Astrocyte of the cerebellum (primary cell): ENCODE measurements around the gene REV3L.

Experiments
- DNase-seq: peaks from one replicate; pipeline ENCODE4 v3.0.0-alpha.2; 2011; ENCODE audit warnings: low read depth
- H3K4me3 ChIP-seq: 2 replicates; pipeline ENCODE4 v1.5.1; 2011; ENCODE audit warnings: mild to moderate bottlenecking, low read depth, low read length, moderate library complexity
- in situ Hi-C: cut with HindIII; loops from 2 replicates; pipeline ENCODE4 v1.10.0; 2017; ENCODE audit warnings: low sequenced_read_pairs
- TF ChIP-seq, protein P1 (sequence below): IDR thresholded peaks from 2 replicates; pipeline ENCODE4 v1.5.1; 2012; ENCODE audit warnings: low read length, low read depth, moderate library complexity, mild to moderate bottlenecking; ENCODE audit errors: missing control alignments

Gene REV3L

DNA sequence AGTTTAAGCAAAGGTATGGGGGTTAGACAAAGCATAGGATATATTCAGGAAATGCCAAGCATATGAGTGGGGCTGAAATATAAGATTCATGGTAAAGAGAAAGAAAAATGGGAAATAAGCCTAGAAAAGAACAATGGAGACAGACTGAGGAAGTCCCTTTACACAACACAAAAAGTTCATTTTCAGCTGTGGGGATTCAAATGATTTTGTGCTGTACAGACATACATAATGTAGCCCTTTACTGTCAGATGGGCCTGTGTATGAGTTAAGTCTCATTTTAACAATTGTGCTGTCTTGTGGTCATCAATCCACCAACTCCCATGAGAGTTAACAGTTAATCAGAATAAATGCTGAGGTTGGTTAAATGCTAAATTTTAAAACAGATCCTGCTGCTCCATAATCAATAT lies 37.2 kb downstream of the REV3L start:
- no peak for DNase-seq
- H3K4me3 ChIP-seq = no peak overlapping the region
- in situ Hi-C loops = no loop called here
- TF ChIP-seq, protein P1, sequence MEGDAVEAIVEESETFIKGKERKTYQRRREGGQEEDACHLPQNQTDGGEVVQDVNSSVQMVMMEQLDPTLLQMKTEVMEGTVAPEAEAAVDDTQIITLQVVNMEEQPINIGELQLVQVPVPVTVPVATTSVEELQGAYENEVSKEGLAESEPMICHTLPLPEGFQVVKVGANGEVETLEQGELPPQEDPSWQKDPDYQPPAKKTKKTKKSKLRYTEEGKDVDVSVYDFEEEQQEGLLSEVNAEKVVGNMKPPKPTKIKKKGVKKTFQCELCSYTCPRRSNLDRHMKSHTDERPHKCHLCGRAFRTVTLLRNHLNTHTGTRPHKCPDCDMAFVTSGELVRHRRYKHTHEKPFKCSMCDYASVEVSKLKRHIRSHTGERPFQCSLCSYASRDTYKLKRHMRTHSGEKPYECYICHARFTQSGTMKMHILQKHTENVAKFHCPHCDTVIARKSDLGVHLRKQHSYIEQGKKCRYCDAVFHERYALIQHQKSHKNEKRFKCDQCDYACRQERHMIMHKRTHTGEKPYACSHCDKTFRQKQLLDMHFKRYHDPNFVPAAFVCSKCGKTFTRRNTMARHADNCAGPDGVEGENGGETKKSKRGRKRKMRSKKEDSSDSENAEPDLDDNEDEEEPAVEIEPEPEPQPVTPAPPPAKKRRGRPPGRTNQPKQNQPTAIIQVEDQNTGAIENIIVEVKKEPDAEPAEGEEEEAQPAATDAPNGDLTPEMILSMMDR = no peak

DNA sequence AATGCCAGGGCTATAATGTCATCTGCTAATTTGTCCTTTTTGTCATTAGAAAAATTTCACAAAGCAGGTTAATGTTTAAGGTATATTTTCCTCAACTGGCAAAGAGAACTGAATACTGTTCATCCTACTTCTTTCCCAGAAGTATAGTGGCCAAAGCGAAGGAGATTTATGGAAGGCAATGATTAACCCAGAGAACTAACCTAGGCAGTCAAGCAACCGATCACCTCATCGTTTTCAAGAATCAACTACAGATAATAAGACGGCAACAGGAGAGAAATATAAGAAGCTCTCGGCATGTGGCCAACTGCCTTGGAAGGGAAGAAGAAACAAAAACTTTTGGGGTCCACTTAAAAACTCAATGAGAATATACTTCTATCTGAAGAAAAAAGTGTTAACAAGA lies 38.2 kb downstream of the REV3L start:
- H3K4me3 ChIP-seq = no peak overlapping the region
- TF ChIP-seq, protein P1 = no peak
- DNase-seq = no peak
- in situ Hi-C loops = no loop called here

DNA sequence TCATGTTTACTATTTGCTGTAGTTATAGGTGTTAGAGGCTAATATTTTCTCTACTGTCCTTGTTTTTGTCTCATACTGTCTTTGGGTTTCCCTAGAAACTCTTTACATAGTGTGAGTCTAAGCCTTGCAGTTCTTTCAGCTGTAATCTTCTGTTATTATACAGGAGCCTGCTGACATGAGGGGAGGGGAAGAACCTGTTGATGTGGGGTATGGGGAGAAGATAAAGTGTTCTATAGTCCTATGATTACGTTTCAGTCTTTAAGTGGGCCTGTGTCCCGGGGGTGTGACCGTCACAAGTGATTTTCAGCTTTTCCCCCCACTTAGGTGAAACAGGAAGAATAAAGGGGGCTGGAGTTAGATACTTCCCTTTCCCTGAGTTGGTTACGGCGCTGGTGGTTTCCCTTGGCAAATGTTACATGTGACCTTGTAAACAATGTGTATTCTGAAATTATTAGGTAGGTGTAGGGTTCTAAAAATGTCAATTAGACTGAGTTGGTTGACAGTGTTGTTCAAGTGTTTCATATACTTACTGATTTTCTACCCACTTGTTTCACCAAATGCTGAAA lies 41.3 kb downstream of the REV3L start:
- no peak for DNase-seq
- no peak overlapping the region for H3K4me3 ChIP-seq
- in situ Hi-C loops = no loop called here
- TF ChIP-seq, protein P1 = no peak

DNA sequence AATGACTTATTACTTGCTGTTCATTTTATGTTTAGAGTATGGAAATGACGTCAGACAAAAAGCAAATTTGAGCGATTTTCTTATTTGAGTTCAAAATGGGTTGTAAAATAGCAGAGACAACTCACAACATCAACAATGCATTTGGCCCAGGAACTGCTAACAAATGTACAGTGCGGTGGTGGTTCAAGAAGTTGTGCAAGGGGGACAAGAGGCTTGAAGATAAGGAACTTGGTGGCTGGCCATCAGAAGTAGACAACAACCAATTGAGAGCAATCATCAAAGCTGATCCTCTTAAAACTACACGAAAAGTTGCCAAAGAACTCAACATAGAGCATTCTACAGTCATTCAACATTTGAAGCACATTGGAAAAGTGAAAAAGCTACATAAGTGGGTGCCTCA lies 43.8 kb downstream of the REV3L start:
- TF ChIP-seq, protein P1 = no peak
- in situ Hi-C loops = no loop called here
- no peak overlapping the region for H3K4me3 ChIP-seq
- DNase-seq = no peak

DNA sequence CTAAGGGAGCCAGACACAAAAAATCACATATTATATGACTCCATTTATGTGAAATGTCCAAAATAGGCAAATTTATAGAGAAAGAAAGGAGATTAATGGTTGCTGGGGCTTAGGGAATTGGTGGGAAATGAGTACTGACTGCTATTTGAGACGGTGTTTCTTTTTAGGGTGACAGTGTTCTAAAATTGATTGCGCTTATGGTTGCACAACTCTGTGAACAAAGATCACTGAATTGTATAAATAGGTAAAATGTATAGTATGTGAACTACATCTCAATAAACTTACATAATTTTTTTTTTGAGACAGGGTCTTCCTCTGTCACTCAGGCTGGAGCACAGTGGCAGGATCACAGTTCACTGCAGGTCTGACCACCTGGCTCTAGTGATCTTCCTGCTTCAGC lies 45.4 kb downstream of the REV3L start:
- in situ Hi-C loops = no loop called here
- TF ChIP-seq, protein P1 = no peak
- no peak overlapping the region for H3K4me3 ChIP-seq
- no peak for DNase-seq

DNA sequence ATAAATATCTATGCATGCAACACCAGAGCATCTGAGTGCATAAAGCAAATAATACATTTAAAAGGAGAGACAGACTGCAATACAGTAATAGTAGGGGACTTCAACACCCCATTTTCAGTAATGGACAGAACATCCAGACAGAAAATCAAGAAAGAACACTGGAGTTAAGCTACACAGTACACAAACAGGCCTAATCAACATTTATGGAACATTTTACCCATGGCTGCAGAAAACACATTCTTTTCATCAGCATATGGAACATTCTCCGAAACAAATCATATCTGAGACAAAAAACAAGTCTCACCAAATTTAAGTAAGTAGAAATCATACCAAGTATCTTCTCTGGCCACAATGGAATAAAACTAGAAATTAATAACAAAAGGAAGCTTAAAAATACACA lies 50.5 kb downstream of the REV3L start:
- no peak overlapping the region for H3K4me3 ChIP-seq
- TF ChIP-seq, protein P1 = no peak
- DNase-seq = no peak
- in situ Hi-C loops = no loop called here
